ENCODE results near the gene EIF5AL1.

DNA sequence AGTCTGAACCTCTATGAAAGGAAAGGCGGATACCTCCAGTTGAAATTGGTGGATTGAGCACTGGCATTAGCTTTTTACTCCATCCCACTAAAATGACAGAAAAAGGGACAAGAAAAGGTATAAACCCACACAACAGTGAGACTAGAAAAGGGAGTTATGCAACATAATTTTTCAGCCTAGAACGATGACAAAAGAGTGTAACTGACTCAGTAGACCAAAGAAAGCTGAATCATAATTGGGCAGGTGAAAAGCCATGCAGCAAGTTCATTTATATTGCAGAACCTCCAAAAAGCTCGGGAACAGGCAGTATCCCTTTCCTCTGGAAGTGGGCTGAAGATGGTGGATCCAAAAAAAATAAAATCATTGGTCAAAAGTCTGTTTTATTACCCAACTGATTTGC, 36.5 kb upstream of the EIF5AL1 start:
- TF ChIP-seq EZH2phosphoT487 (IDR thresholded peaks at IDR 0.05; ENCODE audit: borderline replicate concordance), result no peak
- TF ChIP-seq, protein P1, sequence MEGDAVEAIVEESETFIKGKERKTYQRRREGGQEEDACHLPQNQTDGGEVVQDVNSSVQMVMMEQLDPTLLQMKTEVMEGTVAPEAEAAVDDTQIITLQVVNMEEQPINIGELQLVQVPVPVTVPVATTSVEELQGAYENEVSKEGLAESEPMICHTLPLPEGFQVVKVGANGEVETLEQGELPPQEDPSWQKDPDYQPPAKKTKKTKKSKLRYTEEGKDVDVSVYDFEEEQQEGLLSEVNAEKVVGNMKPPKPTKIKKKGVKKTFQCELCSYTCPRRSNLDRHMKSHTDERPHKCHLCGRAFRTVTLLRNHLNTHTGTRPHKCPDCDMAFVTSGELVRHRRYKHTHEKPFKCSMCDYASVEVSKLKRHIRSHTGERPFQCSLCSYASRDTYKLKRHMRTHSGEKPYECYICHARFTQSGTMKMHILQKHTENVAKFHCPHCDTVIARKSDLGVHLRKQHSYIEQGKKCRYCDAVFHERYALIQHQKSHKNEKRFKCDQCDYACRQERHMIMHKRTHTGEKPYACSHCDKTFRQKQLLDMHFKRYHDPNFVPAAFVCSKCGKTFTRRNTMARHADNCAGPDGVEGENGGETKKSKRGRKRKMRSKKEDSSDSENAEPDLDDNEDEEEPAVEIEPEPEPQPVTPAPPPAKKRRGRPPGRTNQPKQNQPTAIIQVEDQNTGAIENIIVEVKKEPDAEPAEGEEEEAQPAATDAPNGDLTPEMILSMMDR (conservative IDR thresholded peaks at IDR 0.05; ENCODE audit: low read length), result no peak
